K562 (cell line): Measurements from ENCODE around the gene ARAP1. TPM values are rescaled to one million over a fixed set of nuclear protein-coding genes. Genes with fewer than 3 reads are reported as not detected.

Experiments
- E2F3 ChIP-seq: fragments of 250-450 bp; sonication (Bioruptor Pico); IDR thresholded peaks from 2 replicates; pipeline ENCODE4 v1.4.0; 2020; ENCODE audit warnings: mild to moderate bottlenecking
- ELK1 ChIP-seq: sonication (generic); formaldehyde crosslinking; IDR thresholded peaks from 2 replicates; pipeline ENCODE4 v1.8.1; 2022; ENCODE audit warnings: missing genetic modification reagents
- FOXJ3 ChIP-seq: sonication (generic); formaldehyde crosslinking; IDR thresholded peaks from 2 replicates; pipeline ENCODE4 v1.4.0; 2020; ENCODE audit warnings: mild to moderate bottlenecking, missing genetic modification reagents
- FOXP4 ChIP-seq: sonication (generic); formaldehyde crosslinking; IDR thresholded peaks from 2 replicates; pipeline ENCODE4 v1.8.0; 2022; ENCODE audit warnings: mild to moderate bottlenecking, missing genetic modification reagents, borderline replicate concordance
- GATA2 ChIP-seq: sonication (generic); formaldehyde crosslinking; IDR thresholded peaks from 2 replicates; pipeline ENCODE4 v1.4.0; 2020; ENCODE audit warnings: mild to moderate bottlenecking, missing genetic modification reagents
- HNRNPUL1 ChIP-seq: fragments of 200-400 bp; formaldehyde crosslinking; IDR thresholded peaks from 2 replicates; pipeline ENCODE4 v1.6.1; 2017; ENCODE audit warnings: low read length
- MTA3 ChIP-seq: fragments of 450-650 bp; formaldehyde crosslinking; IDR thresholded peaks from 2 replicates; pipeline ENCODE4 v1.6.1; 2017; ENCODE audit warnings: mild to moderate bottlenecking, borderline replicate concordance
- NFATC3 ChIP-seq: fragments of 450-650 bp; IDR thresholded peaks from 2 replicates; pipeline ENCODE4 v1.6.1; 2017; ENCODE audit warnings: mild to moderate bottlenecking
- NFIX ChIP-seq: fragments of 250-450 bp; sonication (Bioruptor Pico); IDR thresholded peaks from 2 replicates; pipeline ENCODE4 v1.4.0; 2020; ENCODE audit warnings: low read depth, mild to moderate bottlenecking, moderate library complexity
- SNAPC5 ChIP-seq: fragments of 250-450 bp; sonication (Bioruptor Pico); IDR thresholded peaks from 2 replicates; pipeline ENCODE4 v1.8.0; 2021; ENCODE audit warnings: moderate library complexity, mild to moderate bottlenecking, inconsistent platforms
- SPI1 ChIP-seq: IDR thresholded peaks from 2 replicates; pipeline ENCODE4 v1.6.1; 2011; ENCODE audit warnings: low read depth, low read length, control low read depth, borderline replicate concordance
- SRSF7 ChIP-seq: fragments of 200-400 bp; formaldehyde crosslinking; optimal IDR thresholded peaks from 2 replicates; pipeline ENCODE3; 2017; ENCODE audit warnings: mild to moderate bottlenecking, low read depth, low read length
- TARDBP ChIP-seq: fragments of 450-650 bp; IDR thresholded peaks from 2 replicates; pipeline ENCODE4 v1.6.1; 2016
- TEAD2 ChIP-seq: fragments of 450-650 bp; IDR thresholded peaks from 2 replicates; pipeline ENCODE4 v1.6.1; 2016; ENCODE audit warnings: missing genetic modification characterization, control low read depth, missing compliant biosample characterization
- ZNF143 ChIP-seq: sonication (generic); formaldehyde crosslinking; IDR thresholded peaks from 2 replicates; pipeline ENCODE4 v1.9.0; 2022; ENCODE audit warnings: mild to moderate bottlenecking, missing genetic modification reagents
- ZNF280A ChIP-seq: fragments of 450-650 bp; IDR thresholded peaks from 2 replicates; pipeline ENCODE4 v1.6.1; 2018; ENCODE audit warnings: mild to moderate bottlenecking, low read depth; ENCODE audit not compliant: partially characterized antibody
- ZNF354B ChIP-seq: fragments of 250-450 bp; sonication (Bioruptor Pico); IDR thresholded peaks from 2 replicates; pipeline ENCODE4 v1.4.0; 2020
- ZNF384 ChIP-seq: IDR thresholded peaks from 2 replicates; pipeline ENCODE4 v1.6.1; 2012; ENCODE audit warnings: low read depth, low read length, improper control_type of control experiment
- ZNF584 ChIP-seq: fragments of 200-800 bp; sonication (Bioruptor generic); IDR thresholded peaks from 2 replicates; pipeline ENCODE4 v1.6.1; 2016; ENCODE audit warnings: low read depth, mild to moderate bottlenecking, missing genetic modification characterization, missing compliant biosample characterization
- ZNF639 ChIP-seq, 2 experiments: fragments of 200-800 bp in 1 of 2; sonication (Bioruptor generic) in 1 of 2; sonication (generic) in 1 of 2; formaldehyde crosslinking in 1 of 2; IDR thresholded peaks in 1 of 2; conservative IDR thresholded peaks in 1 of 2; 2 replicates each; pipeline versions ENCODE4 v1.5.0 to v1.6.1; 2016 to 2020; ENCODE audit warnings: missing compliant biosample characterization in 1 of 2, missing genetic modification characterization in 1 of 2, missing genetic modification reagents in 1 of 2
- ZNF766 ChIP-seq: fragments of 200-800 bp; sonication (Bioruptor generic); conservative IDR thresholded peaks from 2 replicates; pipeline ENCODE4 v1.6.1; 2016; ENCODE audit warnings: missing genetic modification characterization, missing compliant biosample characterization
- polyA plus RNA-seq, 8 experiments: library from polyadenylated mRNA; depleted of rRNA in 4 of 8; stranded (reverse) in 5 of 8; unstranded in 3 of 8; fragments of >200 nt; fragmentation: Nextera tagmentation in 2 of 8; fragmentation: Illumina TruSeq in 1 of 8; extraction: Ambion mirVana in 2 of 8; extraction: Trizol in 1 of 8; gene quantifications; 2 replicates each; pipeline versions ENCODE4 v1.2.1 to v1.2.3, GENCODE V29; 2011 to 2014; ENCODE audit warnings: inconsistent platforms in 1 of 8, missing spikeins in 1 of 8
- total RNA-seq, 7 experiments: library from RNA; depleted of rRNA in 6 of 7; stranded (reverse); fragments of >200 nt in 6 of 7; fragmentation: Illumina TruSeq in 2 of 7; extraction: Trizol in 2 of 7; gene quantifications; 2 replicates each; pipeline versions ENCODE4 v1.2.1 to v1.2.3, GENCODE V29; 2011 to 2021; ENCODE audit warnings: low replicate concordance in 1 of 7

ARAP1 gene
- total and polyA plus RNA-seq, 9 of the 15 experiments (the other 6 are each of a cell fraction or from before 2014, with no cell fraction given), result 0.23 to 67.0 (median 24.6) TPM

GRCh38 chr11:72787216-72788104 lies 35.3 kb upstream of the ARAP1 start (continued):
- no peak for TF ChIP-seq SNAPC5
- no peak for TF ChIP-seq ZNF354B
- no peak for TF ChIP-seq FOXJ3 (CRISPR knock-in tag)
- no peak for TF ChIP-seq GATA2
- no peak for TF ChIP-seq SRSF7
- TF ChIP-seq ZNF766 (CRISPR knock-in tag), result peak; percentile 37; the same call in 1 of the 2 replicates
- no peak for TF ChIP-seq ELK1
- TF ChIP-seq HNRNPUL1, result no peak
- TF ChIP-seq NFATC3, result no peak
- TF ChIP-seq ZNF384, result no peak
- no peak for TF ChIP-seq ZNF143 (CRISPR knock-in tag)
- no peak for TF ChIP-seq NFIX
- no peak for TF ChIP-seq TARDBP
- TF ChIP-seq ZNF639 (CRISPR knock-in tag; conservative IDR thresholded peaks at IDR 0.05 in 1 of 2, IDR thresholded peaks at IDR 0.05 in 1 of 2), result 0 out of 4 replicates have a peak, but pooled peaks of 1 of the 2 experiments have one; percentile 13
- TF ChIP-seq ZNF280A, result no peak
- TF ChIP-seq MTA3, result peak; percentile 24; the same call in 1 of the 2 replicates
- 0 out of 2 replicates have a peak, but pooled peaks have one; percentile 1 for TF ChIP-seq SPI1
- TF ChIP-seq ZNF584 (CRISPR knock-in tag), result peak; percentile 54; the same call in 1 of the 2 replicates
- TF ChIP-seq E2F3 (CRISPR knock-in tag), result peak; percentile 71; the same call in 1 of the 2 replicates
- no peak for TF ChIP-seq FOXP4 (CRISPR knock-in tag)
- no peak for TF ChIP-seq TEAD2 (tag)
